Embryonic facial prominence (tissue), 1 donor: Measurements from ENCODE around the gene TMEM209.

ENCODE experiments used
- DNase-seq: peaks from one replicate; pipeline ENCODE4 v3.0.0-alpha.2; 2016; ENCODE audit errors: extremely low spot score

The TMEM209 gene

GRCh38 chr7:130143986-130144311 lies 61.3 kb downstream of the TMEM209 start:
- no peak for DNase-seq

- no peak for DNase-seq
Measured at GRCh38 chr7:130143334-130143732, 61.9 kb downstream of the TMEM209 start.

- no peak for DNase-seq
Measured at GRCh38 chr7:130142654-130143333, 62.4 kb downstream of the TMEM209 start.

GRCh38 chr7:130141884-130142653 lies 63.1 kb downstream of the TMEM209 start:
- no peak for DNase-seq

GRCh38 chr7:130141161-130141883 lies 63.9 kb downstream of the TMEM209 start:
- DNase-seq = peak; percentile 90

GRCh38 chr7:130140551-130141160 lies 64.5 kb downstream of the TMEM209 start:
- no peak for DNase-seq

GRCh38 chr7:130139193-130139960 lies 65.8 kb downstream of the TMEM209 start:
- DNase-seq = no peak

GRCh38 chr7:130137207-130137606 lies 68.0 kb downstream of the TMEM209 start:
- DNase-seq = no peak

- no peak for DNase-seq
Measured at GRCh38 chr7:130136579-130137167, 68.5 kb downstream of the TMEM209 start.

- DNase-seq = no peak
Measured at GRCh38 chr7:130135208-130136205, 69.7 kb downstream of the TMEM209 start.

- no peak for DNase-seq
Measured at GRCh38 chr7:130134726-130135125, 70.5 kb downstream of the TMEM209 start.

GRCh38 chr7:130134106-130134636 lies 71.0 kb downstream of the TMEM209 start:
- DNase-seq = no peak

GRCh38 chr7:130133029-130133782 lies 72.0 kb downstream of the TMEM209 start:
- DNase-seq = no peak

- DNase-seq = no peak
Measured at GRCh38 chr7:130131964-130132875, 73.0 kb downstream of the TMEM209 start.

- no peak for DNase-seq
Measured at GRCh38 chr7:130131191-130131834, 73.9 kb downstream of the TMEM209 start.

GRCh38 chr7:130129011-130129411 lies 76.2 kb downstream of the TMEM209 start:
- DNase-seq = no peak

- DNase-seq = no peak
Measured at GRCh38 chr7:130127821-130128317, 77.3 kb downstream of the TMEM209 start.
